GM18519 (cell line): ENCODE measurements around the gene TCF7L1.

Source experiments
- ATAC-seq: cut with Tn5 transposase; IDR thresholded peaks from one replicate; pipeline ENCODE4 v1.9.1; 2021; ENCODE audit warnings: mild to moderate bottlenecking, moderate library complexity; ENCODE audit not compliant: unreplicated experiment, low FRiP score

Gene TCF7L1

GRCh38 chr2:85247610-85248009, 114.4 kb downstream of the TCF7L1 start:
- ATAC-seq = no peak

GRCh38 chr2:85248773-85249509, 115.7 kb downstream of the TCF7L1 start:
- ATAC-seq = no peak

GRCh38 chr2:85250045-85250444, 116.9 kb downstream of the TCF7L1 start:
- ATAC-seq = no peak

- ATAC-seq = no peak
Observed at GRCh38 chr2:85251070-85251616, 118.0 kb downstream of the TCF7L1 start.

- ATAC-seq = no peak
Observed at GRCh38 chr2:85253890-85254289, 120.7 kb downstream of the TCF7L1 start.

- no peak for ATAC-seq
Observed at GRCh38 chr2:85254540-85255300, 121.5 kb downstream of the TCF7L1 start.

- no peak for ATAC-seq
Observed at GRCh38 chr2:85255456-85255812, 122.2 kb downstream of the TCF7L1 start.

- no peak for ATAC-seq
Observed at GRCh38 chr2:85255813-85256594, 122.8 kb downstream of the TCF7L1 start.

- ATAC-seq = no peak
Observed at GRCh38 chr2:85257359-85257969, 124.3 kb downstream of the TCF7L1 start.

GRCh38 chr2:85257970-85258605, 124.9 kb downstream of the TCF7L1 start:
- ATAC-seq = no peak

- ATAC-seq = no peak
Observed at GRCh38 chr2:85259101-85259590, 126.0 kb downstream of the TCF7L1 start.

- ATAC-seq = no peak
Observed at GRCh38 chr2:85259879-85260278, 126.7 kb downstream of the TCF7L1 start.

GRCh38 chr2:85263591-85263990, 130.4 kb downstream of the TCF7L1 start:
- ATAC-seq = no peak

GRCh38 chr2:85264471-85264870, 131.3 kb downstream of the TCF7L1 start:
- no peak for ATAC-seq

- ATAC-seq = no peak
Observed at GRCh38 chr2:85265304-85265703, 132.1 kb downstream of the TCF7L1 start.

GRCh38 chr2:85266146-85267041, 133.2 kb downstream of the TCF7L1 start:
- no peak for ATAC-seq

- no peak for ATAC-seq
Observed at GRCh38 chr2:85269959-85270358, 136.8 kb downstream of the TCF7L1 start.

- ATAC-seq = no peak
Observed at GRCh38 chr2:85272357-85272756, 139.2 kb downstream of the TCF7L1 start.
